NCI-H526 (cell line): ENCODE data around the gene SLC7A14.

ENCODE experiments used
- DNase-seq, 2 experiments: peaks; one replicate each; lab custom pipeline; 2025; lab: John Stamatoyannopoulos, UW

The SLC7A14 gene

GRCh38 chr3:170585937-170586310 is at the start of gene SLC7A14:
SLC7A14 (minus strand) TSS chr3:170586075; CDS start chr3:170526936, 59,139 bp downstream.
- peak; percentile 69 to 86 for DNase-seq

GRCh38 chr3:170635385-170635735 is 49.5 kb upstream of the SLC7A14 start:
- DNase-seq, result no peak

- DNase-seq, result peak; percentile 42 to 46
Measured at GRCh38 chr3:170634663-170635384, 48.9 kb upstream of the SLC7A14 start.

GRCh38 chr3:170633573-170633972 is 47.7 kb upstream of the SLC7A14 start:
- DNase-seq, result no peak

- DNase-seq, result no peak
Measured at GRCh38 chr3:170632780-170633179, 46.9 kb upstream of the SLC7A14 start.

GRCh38 chr3:170631755-170632488 is 46.0 kb upstream of the SLC7A14 start:
- DNase-seq, result no peak

- DNase-seq, result no peak
Measured at GRCh38 chr3:170623524-170623923, 37.6 kb upstream of the SLC7A14 start.

- no peak for DNase-seq
Measured at GRCh38 chr3:170622369-170623159, 36.7 kb upstream of the SLC7A14 start.

GRCh38 chr3:170621256-170621655 is 35.4 kb upstream of the SLC7A14 start:
- DNase-seq, result no peak

GRCh38 chr3:170614214-170614966 is 28.5 kb upstream of the SLC7A14 start:
- no peak for DNase-seq

- DNase-seq, result no peak
Measured at GRCh38 chr3:170611751-170612150, 25.9 kb upstream of the SLC7A14 start.

GRCh38 chr3:170610321-170610884 is 24.5 kb upstream of the SLC7A14 start:
- no peak for DNase-seq

GRCh38 chr3:170608475-170608874 is 22.6 kb upstream of the SLC7A14 start:
- DNase-seq, result no peak

- no peak for DNase-seq
Measured at GRCh38 chr3:170606675-170607074, 20.8 kb upstream of the SLC7A14 start.

GRCh38 chr3:170605490-170605889 is 19.6 kb upstream of the SLC7A14 start:
- peak in 1 of 2 experiments; percentile 43 for DNase-seq

- DNase-seq, result no peak
Measured at GRCh38 chr3:170603770-170604510, 18.1 kb upstream of the SLC7A14 start.

GRCh38 chr3:170602556-170602955 is 16.7 kb upstream of the SLC7A14 start:
- no peak for DNase-seq

- peak; percentile 62 to 71 for DNase-seq
Measured at GRCh38 chr3:170600005-170600624, 14.2 kb upstream of the SLC7A14 start.

- DNase-seq, result peak; percentile 42 to 47
Measured at GRCh38 chr3:170599091-170599490, 13.2 kb upstream of the SLC7A14 start.

GRCh38 chr3:170598091-170598502 is 12.2 kb upstream of the SLC7A14 start:
- DNase-seq, result peak; percentile 85 to 87
